ENCODE measurements around the gene MYBPC2. TPM values are rescaled to one million over a fixed set of nuclear protein-coding genes. Genes with fewer than 3 reads are reported as not detected.
A peak's percentile ranks its signal among the peaks of the same experiment; 100 is the strongest.
"Not testable (repeated sequence)": the region's sequence is repeated elsewhere in the genome, so short reads cannot be mapped to it uniquely, and the experiment has no call there.

MYBPC2 gene
- polyA plus RNA-seq, 3 donors: 0.53 to 1.6 (median 1.0) TPM

- DNase-seq: no peak
Observed at GRCh38 chr19:50458396-50459066, 25.8 kb downstream of the MYBPC2 start.

DNA sequence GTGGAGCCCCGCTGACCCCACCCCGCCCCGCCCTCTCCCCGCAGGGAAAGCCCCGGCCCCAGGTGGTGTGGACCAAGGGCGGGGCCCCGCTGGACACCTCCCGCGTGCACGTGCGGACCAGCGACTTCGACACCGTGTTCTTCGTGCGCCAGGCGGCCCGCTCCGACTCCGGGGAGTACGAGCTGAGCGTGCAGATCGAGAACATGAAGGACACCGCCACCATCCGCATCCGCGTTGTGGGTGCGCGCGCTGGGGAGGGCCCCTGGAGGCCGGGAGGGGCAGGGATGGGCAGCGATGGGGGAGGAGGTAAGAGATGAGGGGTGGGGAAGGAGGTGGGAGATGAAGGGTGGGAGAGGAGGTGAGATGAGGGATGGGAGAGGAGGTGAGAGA lies 26.4 kb downstream of the MYBPC2 start:
- DNase-seq: no peak

- DNase-seq: no peak
Observed at GRCh38 chr19:50459638-50460037, 26.9 kb downstream of the MYBPC2 start.

DNA sequence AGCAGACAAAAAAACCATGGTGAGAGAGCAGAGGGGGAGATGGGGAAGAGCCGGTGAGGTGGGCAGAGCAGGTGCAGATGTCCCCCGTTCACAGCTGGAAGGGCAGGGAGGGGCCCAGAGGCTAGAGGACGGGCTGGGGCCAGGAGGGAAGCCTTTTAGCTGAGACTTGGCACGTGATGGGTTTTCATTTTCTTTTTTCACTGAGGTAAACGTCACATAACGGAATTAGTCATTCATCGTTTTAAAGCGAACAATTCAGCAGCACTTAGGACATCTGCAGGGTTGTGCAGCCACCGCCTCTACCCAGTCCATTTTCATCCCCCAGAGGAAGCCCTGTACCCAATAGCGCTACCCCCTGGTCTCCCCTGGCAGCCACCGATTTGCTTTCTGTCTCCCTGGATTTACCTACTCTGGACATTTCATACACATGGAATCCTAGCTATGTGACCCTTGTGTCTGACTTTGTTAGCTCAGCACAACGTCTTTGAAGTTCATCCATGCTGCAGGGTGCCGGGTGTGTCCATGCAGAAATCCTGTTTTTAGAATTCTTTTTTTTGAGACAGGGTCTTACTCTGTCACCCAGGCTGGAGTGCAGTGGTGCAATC lies 27.6 kb downstream of the MYBPC2 start:
- peak; percentile 56 for DNase-seq

GRCh38 chr19:50461066-50461875 lies 28.6 kb downstream of the MYBPC2 start:
- peak; percentile 57 for DNase-seq

DNA sequence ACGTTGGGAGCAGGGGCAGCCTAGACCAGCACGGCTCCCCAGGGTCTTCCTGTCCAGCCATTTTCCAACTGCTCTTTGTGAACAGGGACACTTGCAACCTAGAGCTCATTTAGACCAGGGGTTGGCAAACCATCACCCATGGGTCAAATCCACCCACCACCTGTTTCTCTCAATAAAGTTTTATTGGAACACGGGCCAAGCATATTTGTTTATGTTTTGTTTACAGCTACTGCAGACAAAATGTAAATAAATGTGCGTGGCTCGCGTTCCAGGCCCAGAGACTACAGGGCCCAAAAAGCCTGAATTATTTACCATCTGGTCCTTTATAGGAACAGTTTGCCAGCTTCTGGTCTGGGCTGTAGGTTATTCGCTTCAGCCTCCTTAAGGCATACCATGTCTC lies 30.3 kb downstream of the MYBPC2 start:
- no peak for DNase-seq

GRCh38 chr19:50464348-50464747 lies 31.7 kb downstream of the MYBPC2 start:
- DNase-seq: no peak

- no peak for DNase-seq
Observed at GRCh38 chr19:50465000-50465399, 32.3 kb downstream of the MYBPC2 start.

- DNase-seq: no peak
Observed at GRCh38 chr19:50465986-50466705, 33.5 kb downstream of the MYBPC2 start.

DNA sequence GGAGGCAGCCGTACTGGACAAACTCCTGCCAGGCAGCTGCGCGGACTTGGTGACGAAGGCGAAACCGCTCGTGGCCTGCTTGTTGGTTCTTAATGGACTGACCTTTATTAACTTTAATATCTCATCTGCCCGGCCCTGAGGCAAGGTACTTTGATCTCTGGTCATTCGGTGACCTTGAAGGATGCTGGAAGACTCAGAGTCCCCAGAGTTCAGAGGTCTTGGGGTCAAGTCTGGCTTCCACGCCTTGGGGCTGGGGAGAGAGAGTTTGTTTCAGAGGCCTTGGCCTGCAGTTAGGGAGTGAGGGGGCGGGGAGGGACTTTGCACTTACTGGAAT lies 34.0 kb downstream of the MYBPC2 start:
- no peak for DNase-seq

DNA sequence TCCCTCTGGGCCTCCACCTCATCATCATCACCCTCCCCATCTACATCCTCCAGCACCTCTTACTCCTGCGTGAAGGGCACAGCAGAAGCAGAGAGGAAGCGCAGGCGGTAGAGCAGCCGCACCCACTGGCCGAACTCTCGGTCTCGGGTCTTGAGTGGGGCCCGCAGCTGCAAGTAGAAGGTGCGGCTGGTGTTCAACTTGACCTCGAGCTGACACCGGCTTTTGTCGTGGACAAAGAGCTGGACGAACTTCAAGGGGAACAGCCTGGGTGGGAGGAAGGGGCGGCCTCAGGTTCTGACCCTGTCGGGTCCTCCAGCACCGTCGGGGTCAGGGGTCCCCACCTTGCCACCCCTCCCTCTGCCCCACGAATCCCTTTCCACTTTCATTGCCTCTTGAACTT lies 34.9 kb downstream of the MYBPC2 start:
- DNase-seq: no peak

DNA sequence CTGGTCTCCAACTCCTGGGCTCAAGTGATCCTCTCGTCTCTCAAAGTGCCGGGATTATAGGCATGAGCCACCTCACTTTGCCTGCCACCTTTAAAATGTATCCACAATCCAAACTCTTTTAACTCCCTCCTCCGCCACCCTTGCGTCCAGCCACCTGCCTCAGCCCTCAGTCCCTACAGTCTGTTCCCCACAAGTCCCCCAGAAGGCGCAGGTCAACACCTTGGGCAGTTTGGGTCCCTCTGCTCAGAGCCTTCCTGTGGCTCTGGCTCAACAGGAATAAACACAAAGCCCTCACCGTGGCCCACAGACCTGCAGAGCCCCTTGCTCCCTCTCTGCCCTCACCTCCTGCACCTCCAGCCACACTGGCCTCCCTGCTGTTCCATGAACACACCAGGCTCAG lies 36.1 kb downstream of the MYBPC2 start:
- DNase-seq: no peak

- DNase-seq: not testable (repeated sequence)
Observed at GRCh38 chr19:50473336-50473735, 40.6 kb downstream of the MYBPC2 start.

DNA sequence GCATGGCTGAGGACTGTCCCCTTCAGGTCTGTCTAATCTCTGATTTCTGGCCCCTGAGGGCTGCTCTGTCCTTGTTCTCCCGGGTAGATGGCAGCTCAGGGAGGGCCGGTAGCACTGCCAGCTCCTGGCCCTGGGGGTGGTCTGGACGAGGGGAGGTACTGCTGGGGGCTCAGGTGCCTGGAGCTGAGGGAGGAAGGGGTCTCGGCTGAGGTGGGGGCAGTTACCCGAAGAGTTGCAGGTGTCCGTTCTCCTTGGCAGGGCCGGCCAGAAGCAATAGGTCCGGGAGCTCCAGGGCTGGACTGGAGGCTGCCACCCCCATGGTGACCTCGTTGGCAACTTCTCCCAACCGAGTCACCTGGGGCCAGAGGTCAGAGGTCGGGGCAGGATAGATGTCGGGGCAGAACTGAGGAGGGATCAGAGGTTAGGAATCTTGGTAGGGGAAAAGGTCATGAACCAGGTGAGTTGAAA lies 42.4 kb downstream of the MYBPC2 start:
- DNase-seq: no peak

GRCh38 chr19:50475736-50476223 lies 43.1 kb downstream of the MYBPC2 start:
- no peak for DNase-seq

DNA sequence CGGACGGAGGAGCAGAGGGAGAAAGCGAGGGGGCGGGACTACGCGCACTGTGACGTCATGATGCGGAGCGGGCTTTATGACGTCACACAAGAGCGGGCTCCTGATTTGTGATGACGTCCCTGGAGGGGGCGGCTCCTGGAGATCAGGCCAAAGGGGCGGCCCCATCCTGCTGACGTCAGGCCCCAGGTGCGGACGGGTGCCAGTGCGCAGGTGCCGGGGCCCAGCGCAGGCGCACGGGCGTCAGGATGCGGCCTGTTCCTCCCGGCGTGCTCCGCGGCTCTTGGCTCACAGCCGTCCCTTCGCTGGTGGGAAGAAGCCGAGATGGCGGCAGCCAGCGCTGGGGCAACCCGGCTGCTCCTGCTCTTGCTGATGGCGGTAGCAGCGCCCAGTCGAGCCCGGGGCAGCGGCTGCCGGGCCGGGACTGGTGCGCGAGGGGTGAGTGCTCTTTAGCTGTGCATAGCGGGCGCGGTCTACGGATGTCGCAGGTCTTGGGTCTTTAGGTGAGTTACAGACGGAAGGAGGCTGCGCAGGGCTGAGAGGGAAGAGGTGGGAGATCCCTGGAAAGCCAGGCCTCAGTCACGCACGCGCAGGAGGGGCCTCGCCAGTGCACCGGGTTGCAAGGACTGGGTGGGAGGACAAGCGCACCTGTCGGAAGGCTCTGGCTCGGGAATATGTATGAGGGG lies 43.7 kb downstream of the MYBPC2 start, which contains the start of the genes EMC10 and GARIN5A:
Gene EMC10 (plus strand): TSS at position 284 of the 683 bp plus-strand sequence. CDS start 38 bp downstream, at position 322.
Gene GARIN5A (minus strand): TSS at position 625 of the 683 bp plus-strand sequence. CDS start 460 bp downstream, at position 165.
- peak; percentile 95 for DNase-seq

- no peak for DNase-seq
Observed at GRCh38 chr19:50476907-50477238, 44.2 kb downstream of the MYBPC2 start.

- no peak for DNase-seq
Observed at GRCh38 chr19:50477751-50478515, 45.2 kb downstream of the MYBPC2 start.

DNA sequence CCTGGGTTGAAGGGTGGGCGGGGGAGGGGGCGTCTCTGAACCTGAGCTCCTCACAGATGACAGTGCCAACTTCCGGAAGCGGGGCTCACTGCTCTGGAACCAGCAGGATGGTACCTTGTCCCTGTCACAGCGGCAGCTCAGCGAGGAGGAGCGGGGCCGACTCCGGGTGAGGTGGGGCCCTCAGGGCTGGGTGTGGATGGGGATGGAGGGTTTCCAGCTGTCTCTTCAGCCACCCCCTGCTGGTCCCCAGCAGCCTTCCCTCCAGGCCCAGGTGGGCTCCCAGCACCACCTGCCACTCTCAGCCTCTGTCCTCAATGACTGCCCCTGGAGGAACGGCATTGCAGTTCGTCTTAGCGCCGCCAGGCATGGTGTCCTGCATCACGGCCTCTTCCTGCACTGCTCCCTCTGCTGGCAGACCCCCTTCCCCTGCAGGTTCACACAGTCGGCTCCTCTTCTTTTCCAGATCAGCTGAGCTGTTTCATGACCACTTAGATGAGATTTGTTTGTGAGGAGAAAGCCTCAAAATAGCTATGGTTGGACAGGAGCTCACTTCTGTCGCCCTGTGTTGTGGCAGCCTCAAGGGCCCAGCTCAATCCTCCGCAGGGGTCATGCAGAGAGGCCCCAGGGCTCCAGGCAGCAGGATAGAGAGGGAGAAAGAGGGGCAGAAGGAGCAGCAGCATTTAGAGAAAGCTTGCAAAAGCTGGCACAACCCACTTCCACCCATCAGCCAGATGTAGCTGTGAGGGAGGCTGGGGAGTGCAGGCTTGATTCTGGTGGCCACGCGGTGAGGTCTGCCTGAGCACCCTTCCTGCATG lies 46.4 kb downstream of the MYBPC2 start:
- no peak for DNase-seq

GRCh38 chr19:50479761-50480251 lies 47.1 kb downstream of the MYBPC2 start:
- no peak for DNase-seq

Data from renal pelvis (tissue), 4 donors.